ENCODE measurements around the gene ITGA8. TPM values are rescaled to one million over a fixed set of nuclear protein-coding genes. Genes with fewer than 3 reads are reported as not detected.

ITGA8 gene
- total RNA-seq, 4 donors from 2014 or later: 1.6 to 8.2 (median 4.2) TPM

- WGBS, 2 donors: 69 to 79% methylated on average over 3 of the region's 3 CpGs
- intact Hi-C loops (cut with DNase I; ENCODE audit: low total_unique reads): no loop called here
- H3K4me3 ChIP-seq (ENCODE audit: low read depth, poor library complexity, severe bottlenecking): no peak overlapping the region
- no peak for TF ChIP-seq CTCF (IDR thresholded peaks at IDR 0.05)
- no peak for TF ChIP-seq POLR2A (IDR thresholded peaks at IDR 0.05)
- no peak for DNase-seq (ENCODE audit: low spot score in 2 of 2)
Observed at GRCh38 chr10:15464381-15464780, 255.3 kb downstream of the ITGA8 start.

Other genes starting within 250 kb of the ITGA8 start
- gene MINDY3, start 140.6 kb upstream of the ITGA8 start, total RNA-seq: 10 to 100 TPM; 14.6 to 23.5 (median 21.3) TPM